GM10847 (cell line): ENCODE measurements around the gene DDX56.

Experiments used
- POLR2A ChIP-seq: IDR thresholded peaks from 2 replicates; pipeline ENCODE4 v1.6.1; 2011; ENCODE audit not compliant: insufficient read length; ENCODE audit errors: extremely low read depth

The DDX56 gene

GRCh38 chr7:44533301-44534055 is 40.2 kb downstream of the DDX56 start:
- no peak for TF ChIP-seq POLR2A

- no peak for TF ChIP-seq POLR2A
These were observed 42.0 kb downstream of the DDX56 start for GRCh38 chr7:44531421-44532380.

GRCh38 chr7:44530990-44531389 is 42.7 kb downstream of the DDX56 start:
- TF ChIP-seq POLR2A: no peak

- TF ChIP-seq POLR2A: no peak
These were observed 48.8 kb downstream of the DDX56 start for GRCh38 chr7:44524811-44525388.

- TF ChIP-seq POLR2A: no peak
These were observed 51.4 kb downstream of the DDX56 start for GRCh38 chr7:44522315-44522714.

- TF ChIP-seq POLR2A: no peak
These were observed 52.2 kb downstream of the DDX56 start for GRCh38 chr7:44521347-44522095.

- no peak for TF ChIP-seq POLR2A
These were observed 53.1 kb downstream of the DDX56 start for GRCh38 chr7:44520574-44520973.

- no peak for TF ChIP-seq POLR2A
These were observed 54.2 kb downstream of the DDX56 start for GRCh38 chr7:44519546-44519945.

- TF ChIP-seq POLR2A: no peak
These were observed 54.9 kb downstream of the DDX56 start for GRCh38 chr7:44518761-44519160.

- no peak for TF ChIP-seq POLR2A
These were observed 56.5 kb downstream of the DDX56 start for GRCh38 chr7:44517175-44517574.
